HG02642 (cell line): ENCODE measurements around the gene TMEM119.
"Not testable (repeated sequence)": the region's sequence is repeated elsewhere in the genome, so short reads cannot be mapped to it uniquely, and the experiment has no call there.

Source experiments
- ATAC-seq: cut with Tn5 transposase; IDR thresholded peaks from one replicate; pipeline ENCODE4 v1.9.1; 2021; ENCODE audit warnings: mild to moderate bottlenecking; ENCODE audit not compliant: unreplicated experiment, poor library complexity

TMEM119 gene

DNA sequence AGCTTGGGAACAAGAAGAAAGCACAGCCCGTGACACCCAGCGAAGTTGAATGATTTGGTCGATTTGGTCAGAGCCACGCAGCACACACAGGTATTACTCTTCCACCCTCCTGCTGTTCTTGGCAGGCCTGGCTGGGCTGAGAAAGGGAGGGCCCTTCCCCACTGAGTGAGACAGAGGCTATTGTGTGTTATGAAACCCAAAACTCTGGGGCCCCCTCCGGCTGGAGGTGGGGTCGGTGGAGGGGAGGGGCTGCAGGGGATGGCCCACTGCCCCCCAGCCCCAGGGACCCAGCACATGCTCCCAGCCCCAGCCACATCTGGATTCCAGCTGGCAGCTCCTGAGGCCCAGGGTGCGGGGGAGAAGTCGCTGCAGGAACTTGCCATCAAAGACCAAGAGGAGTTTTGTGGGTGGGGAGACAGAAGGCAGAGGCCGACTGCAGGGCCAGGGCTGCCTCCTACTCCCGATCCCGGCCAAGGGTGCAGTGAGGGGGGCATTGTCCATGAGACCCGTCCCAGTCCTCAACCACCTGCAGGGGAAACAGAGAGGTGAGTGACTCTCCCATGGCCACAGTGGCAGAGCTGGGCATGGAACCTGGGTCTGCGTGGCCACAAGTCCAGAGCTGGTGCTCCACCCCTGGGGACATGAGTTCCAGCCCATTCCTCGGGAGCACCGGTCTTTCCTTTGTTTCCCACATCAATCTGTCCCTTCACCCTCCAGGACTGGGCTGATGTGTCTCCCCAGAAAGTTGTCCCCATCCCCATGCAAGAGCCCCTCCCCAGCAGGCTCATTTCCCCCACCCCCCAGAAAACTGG is 8.7 kb downstream of the TMEM119 start:
- ATAC-seq: no peak

DNA sequence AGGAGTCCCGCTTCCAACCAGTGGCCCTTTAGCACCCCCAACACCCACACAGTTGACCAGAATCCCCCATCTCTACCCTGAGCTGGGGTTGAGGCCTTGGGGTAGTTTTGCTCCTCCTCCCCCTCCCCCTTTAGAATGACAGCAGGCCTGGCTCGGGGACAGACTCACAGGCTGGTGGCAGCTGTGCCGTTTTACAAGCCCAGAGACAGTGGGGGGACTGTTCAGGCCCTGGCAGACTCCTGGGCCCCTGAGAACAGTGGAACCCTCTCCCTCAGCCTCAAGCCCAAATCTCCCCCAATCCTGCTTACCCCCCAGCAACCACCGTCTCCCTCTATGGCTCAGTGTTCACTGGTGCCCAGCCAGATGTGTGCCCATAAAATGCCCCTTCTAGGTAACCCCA is 10.1 kb downstream of the TMEM119 start:
- ATAC-seq: no peak

DNA sequence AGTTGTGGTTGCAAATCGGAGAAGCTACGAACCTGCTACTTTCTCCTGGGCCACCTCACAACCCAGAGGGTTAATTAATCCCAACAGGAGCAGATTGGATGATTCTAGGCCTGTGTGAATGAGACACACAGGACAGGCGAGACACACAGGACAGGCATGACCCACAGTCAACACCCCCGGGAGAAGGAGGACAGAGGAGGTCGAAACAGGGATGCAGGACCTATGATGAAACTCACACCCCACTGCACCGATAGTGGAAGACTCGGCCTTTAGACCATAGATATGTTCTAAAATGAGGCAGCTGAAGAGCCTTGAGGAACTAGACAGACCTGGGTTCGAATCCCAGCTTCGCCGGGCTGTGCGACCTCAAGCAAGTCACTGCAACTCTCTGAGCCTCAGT is 11.6 kb downstream of the TMEM119 start:
- ATAC-seq: no peak

DNA sequence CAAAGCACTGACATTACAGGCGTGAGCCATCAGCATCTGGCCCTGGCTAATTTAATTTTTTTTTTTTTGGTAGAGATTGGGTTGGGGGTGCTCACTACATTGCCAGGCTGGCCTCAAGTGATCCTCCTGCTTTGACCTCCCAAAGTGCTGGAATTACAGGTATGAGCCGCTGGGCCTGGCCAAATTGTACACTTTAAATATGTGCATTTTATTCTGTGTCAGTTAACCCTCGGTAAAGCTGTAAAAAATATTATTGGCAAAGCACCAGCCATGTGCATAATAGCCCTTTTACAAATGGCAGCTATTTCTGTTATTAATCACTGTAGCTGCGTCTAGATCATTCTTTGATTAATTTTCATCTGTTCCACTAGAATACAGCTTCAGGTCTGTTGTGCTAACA is 12.0 kb downstream of the TMEM119 start:
- no peak for ATAC-seq

DNA sequence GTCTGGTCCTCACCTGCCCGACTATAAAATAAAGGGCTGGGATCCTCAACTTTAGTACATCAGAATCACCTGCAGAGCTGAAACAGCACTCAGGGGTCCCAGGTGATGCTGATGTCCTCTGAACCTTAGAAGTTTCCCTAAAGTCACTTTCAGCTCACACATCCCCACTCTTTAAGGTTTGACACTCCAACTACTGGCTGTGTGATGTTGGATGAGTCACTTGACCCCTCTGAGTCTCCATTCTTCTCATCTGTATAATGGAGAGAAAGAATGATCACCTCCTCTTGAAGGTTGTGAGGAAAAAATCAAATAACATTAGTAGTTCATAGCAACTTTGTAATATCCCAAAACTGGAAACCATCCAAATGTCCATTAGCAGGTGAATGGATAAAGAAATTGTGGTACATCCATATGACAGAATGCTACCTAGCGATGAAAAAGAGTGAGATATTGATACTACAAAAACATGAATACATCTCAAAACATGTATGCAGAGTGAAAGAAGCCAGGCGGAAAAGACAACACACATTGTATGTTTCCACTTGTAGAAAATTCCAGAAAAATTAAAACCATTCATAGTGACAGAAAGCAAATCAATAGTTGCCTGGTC is 13.3 kb downstream of the TMEM119 start:
- ATAC-seq: no peak

DNA sequence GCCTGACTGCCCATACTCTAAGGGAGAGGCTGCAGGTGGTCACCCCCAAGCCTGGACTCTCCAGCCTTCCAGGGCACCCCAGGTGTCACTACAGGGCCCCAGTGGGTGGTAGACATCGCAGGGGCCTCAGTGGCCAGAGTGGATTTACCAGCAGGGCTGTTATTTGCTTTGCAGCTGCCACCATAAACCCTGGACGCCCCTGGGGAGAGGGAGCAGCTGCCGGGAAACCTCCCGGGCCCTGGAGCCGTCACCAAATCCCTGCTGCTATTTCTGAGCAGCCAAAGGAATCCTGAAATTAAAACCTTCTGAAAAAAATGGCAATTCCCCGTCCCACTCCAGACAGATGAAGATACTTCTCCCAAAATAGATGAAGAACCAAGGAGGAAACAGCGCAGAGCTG is 13.9 kb downstream of the TMEM119 start:
- no peak for ATAC-seq

DNA sequence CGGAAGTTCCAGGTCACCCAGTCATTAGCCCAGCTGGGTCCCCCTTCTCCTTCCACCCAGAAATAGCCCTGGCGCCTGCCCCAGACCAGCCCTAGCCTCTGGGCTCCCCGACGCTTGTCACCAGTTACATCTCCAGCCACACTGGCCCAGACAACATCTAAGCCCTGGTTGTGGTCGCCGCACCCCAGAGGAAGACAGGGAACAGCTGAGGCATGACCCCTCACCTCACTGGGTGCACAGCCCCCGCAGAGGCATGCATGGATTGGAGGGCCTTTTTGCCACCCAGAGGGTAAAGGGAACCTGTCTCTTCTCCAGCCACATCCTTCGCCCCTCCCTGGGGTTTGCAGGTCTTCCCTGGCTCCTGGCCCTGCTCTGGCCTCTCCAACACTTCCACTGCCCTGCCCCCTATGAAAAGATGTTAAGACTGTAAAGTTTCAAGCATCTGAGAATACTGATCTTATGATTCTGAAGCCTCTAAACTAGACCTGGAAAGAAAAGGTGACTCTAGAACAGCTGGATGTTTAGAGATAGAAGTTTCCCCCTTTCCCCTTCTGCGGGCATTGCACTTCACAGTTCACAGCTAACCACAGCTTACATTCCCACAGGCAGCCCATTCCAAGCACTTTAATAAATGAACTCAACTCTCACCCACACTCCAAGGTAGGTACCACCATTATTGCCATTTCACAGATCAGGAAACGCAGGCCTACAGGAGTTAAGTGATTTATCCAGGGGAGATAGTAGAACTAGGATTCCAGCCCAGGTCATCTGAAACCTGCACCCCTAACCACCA is 14.7 kb downstream of the TMEM119 start:
- no peak for ATAC-seq

DNA sequence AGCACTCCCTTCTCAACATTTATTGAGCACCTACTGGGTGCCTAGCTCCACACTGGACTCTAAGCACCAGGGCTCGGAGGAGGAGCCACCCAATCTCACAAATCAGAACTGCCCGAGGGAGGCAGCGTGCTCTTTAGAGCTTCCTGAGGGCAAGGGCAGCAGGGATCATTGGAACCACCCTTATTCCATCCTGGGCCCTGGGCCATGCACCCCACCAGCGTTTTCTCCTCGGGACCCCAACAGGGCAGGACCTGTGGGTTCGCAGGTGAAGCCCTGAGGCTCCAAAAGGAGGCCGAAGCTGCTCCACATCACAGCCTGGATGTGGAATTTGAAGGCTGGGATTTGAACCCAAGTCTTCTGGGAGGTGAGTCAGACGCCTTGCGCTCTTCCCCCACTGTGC is 15.4 kb downstream of the TMEM119 start:
- ATAC-seq: no peak

DNA sequence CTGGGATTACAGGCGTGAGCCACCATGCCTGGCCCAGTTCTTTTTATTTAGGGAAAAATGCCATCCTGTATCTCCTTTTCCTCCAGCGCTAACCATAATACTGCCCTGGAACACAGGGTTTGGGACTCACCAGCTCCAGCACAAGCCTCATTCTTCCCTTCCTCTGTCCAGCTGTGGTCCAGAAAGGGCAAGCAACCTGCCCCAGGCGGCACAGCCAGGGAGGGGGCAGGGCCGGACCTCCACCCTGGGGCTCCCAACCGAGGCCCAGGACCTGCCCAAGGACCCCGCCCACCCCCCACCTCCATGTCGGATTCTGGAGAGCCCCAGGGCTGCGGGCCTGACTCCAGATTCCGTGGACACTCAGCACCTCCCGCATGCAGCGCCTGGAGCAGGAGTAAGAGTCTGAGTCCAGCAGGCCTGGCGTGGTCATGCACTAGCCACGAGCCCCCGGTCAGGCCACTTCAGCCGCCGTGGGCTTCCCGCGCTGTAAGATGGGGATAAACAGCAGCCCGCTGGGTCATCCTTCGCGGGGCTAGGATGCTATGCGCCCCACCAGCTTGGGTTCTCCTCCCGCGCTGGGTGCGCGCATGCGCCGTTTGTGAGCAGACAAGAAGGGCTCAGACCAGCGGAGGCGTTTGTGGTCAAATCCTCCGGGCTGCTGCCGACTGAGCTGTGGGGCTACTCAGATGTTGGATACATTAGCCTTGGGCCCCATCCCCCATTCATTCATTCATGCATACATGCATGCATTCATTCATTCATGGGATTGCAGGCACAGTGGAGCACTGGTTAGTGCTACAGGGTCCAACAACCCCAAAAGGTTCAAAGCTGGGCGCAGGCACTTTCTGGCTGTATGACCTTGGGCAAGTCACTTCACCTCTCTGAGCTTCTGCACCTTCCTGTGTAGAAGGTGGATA is 16.3 kb downstream of the TMEM119 start:
- no peak for ATAC-seq

DNA sequence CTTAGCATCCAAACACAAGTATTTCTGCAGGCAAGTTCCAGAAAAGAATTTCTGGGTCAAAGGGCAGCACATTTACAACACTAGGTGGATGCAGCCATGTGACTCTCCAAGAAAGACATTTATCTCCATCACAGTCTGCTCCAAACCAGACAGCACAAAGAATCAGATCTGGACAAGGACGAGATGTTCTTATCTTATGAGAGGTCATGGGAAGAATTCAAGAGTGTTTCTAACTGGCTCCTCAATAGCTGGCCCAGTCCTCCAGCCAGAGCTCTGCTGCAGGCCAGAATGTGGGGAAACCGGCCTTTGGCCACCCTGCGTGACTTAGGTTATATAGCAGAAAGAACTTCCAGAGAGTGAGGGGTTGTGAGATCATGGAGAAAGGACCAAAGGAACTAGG is 17.4 kb downstream of the TMEM119 start:
- no peak for ATAC-seq

DNA sequence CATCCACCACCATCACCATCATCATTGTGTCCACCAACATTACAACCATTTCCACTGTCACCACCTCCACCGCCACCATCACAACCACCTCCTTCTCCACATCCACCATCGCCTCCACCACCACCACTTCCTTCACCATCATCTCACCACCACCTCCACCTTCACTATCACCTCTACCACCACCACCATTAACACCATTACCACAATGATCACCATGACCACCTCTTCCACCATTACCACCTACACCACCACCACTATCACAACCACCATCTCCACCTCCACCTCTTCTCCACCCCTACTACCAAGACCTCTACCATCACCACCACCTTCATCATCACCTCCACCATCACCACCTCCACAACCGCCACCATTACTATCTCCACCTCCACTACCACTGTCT is 19.1 kb downstream of the TMEM119 start:
- ATAC-seq: no peak

DNA sequence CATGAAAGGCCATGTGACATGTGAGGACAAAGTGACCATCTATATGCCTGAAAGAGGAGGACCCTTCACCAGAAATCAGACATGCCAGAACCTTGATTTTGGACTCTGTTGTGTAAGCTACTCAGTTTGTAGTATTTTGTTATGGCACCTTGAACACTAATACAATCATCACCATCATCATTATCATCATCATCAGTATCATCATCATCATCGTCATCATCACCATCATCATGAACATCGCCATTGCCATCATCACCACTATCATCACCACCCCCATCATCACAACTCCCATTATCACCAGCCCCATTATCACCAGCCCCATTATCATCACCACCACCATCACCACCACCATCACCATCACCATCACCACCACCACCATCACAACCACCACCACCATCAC is 19.6 kb downstream of the TMEM119 start:
- no peak for ATAC-seq

DNA sequence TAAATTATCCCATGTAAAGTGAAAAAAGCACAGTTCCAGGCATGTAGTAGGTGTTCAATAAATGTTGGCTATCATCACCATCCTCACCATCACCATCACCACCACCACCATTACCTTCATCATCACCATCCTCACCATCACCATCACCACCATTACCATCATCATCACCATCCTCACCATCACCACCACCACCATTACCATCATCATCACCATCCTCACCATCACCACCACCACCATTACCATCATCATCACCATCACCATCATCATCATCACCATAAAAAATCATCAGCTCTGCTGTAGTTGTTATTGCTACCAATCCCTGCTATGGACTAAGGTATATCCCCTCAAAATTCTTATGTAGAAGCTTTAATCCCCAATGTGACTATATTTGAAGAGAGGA is 20.4 kb downstream of the TMEM119 start:
- no peak for ATAC-seq

DNA sequence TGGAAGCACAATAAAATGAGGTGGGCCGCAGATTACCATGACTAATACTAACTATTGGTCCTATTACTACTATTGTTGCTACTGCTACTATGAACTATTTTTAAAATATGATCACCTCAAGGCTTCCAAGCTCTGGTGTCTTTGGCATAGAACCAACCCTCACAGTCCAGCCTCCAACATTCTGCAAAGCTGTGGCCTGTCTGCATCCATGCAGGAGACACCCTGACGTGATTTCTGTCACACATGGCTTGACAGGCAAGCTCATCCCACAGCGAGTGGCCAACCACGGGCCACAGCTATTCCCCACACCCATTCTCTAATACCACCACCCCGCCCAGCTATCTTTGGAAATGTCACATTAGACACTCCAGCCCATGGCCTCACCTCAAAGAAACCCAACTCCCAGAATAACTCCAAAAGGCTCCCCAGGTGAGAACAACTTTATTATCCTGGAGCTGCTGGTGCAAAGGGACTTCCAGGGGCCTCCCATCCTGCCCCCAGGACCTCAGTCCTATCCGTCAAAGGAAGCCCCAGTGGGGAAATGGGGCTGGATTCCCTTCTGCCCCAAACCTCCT is 21.1 kb downstream of the TMEM119 start:
- no peak for ATAC-seq

DNA sequence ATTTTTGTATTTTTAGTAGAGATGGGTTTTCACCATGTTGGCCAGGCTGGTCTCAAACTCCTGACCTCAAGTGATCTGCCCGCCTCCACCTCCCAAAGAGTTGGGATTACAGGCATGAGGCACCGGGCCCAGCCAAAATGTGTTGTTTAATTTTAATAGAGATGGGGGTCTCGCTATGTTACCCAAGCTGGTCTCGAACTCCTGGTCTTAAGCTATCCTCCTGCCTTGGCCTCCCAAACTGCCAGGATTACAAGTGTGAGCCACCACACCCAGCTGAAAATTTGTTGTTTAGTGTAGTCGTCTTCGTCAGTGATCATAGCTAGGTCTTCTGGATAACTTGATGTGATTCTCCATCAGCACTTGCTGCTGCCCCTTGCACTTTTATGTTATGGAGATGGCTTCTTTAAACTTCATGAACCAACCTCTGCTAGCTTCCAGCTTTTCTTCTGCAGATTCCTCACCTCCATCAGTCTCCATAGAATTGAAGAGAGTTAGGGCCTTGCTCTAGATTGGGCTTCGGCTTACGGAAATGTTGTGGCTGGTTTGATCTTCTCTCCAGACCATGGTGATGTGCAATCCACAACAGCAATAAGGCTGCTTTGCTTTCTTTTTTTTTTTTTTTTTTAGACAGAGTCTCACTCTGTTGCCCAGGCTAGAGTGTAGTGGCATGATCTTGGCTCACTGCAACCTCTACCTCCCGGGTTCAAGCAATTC is 22.5 kb downstream of the TMEM119 start:
- ATAC-seq: no peak

DNA sequence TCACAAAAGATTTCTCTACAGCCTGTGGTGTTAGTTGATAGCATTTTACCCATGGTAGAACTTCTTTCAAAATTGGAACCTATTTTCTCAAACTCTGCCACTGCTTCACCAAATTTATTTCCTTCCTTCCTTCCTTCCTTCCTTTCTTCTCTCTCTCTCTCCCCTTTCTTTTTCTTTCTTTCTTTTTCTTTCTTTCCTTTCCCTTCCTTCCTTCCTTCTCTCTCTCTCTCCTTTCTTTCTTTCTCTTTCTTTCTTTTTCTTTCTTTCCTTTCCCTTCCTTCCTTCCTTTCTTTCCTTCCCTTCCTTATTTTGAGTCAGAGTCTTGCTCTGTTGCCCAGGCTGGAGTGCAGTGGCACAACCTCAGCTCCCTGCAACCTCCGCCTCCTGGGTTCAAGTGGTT is 23.6 kb downstream of the TMEM119 start:
- ATAC-seq: not testable (repeated sequence)

DNA sequence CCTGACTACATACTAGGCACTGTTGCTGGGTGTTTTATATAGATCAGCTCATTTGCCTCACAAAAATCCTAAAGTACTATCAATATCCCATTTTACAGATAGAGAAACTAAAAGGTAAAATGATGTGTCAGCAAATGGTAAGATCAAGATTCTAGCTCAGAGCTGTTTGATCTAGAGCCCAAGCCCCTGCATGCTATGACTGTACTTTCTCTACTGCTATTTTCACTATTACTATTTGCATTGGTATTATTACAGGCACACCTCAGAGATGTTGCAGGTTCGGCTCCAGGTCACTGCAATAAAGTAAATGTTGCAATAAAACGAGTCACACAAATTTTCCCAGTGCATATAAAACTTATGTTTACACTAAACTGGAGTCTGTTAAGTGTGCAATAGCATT is 24.6 kb downstream of the TMEM119 start:
- ATAC-seq: peak; percentile 23

DNA sequence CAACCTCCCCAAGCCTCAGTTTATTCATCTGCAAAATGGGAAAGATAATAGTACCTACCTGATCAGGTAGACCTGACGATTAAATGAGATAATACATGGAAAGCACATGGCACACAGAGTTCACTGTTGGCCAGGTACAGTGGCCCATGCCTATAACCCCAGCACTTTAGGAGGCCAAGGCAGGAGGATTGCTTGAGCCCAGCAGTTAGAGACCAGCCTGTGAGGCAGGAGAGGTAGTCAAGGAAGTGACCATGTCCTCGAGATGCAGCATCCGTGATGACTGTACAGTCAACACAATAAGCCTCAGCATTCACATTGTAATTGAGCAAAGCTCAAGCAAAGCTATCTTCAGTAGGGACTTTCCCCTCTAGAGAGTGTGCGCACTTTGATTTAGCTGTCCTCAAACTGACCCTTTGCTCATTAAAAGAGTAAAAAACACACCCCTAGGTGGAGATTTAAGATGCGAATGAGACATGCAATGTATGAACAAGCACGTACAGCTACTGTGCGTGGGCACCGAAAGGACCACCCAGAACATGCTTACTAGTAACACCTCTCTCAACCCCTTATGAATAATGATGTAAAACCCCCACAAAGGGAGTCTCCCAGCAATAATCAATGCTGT is 25.6 kb downstream of the TMEM119 start:
- ATAC-seq: no peak

DNA sequence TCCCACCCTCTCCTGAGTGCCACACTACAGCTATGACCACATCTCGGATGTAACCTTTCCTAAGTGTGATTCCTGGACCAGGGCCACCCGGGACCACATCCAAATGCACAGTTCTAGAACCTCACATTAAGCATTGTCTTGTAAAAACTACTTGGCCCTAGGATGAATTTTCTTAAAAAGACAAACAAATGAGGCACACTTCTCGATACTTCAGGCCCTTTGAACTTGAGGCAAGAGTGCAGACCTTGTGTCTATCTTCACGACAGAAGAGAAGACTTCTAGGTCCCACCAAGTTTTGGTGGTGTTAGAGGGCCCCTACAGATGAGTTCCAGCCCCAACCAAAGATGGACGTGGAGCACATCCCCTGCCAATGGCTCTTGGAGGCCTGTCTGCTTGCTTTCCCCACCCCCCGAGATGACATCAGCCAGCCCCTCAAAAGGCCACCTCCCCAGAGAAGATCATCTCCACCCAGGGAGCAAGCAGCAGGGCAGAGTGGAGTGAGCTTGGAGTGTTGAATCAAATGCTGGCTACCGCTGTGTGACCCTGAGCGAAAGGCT is 26.2 kb downstream of the TMEM119 start:
- ATAC-seq: no peak
